HG03175 (cell line): Measurements from ENCODE around the gene FASN.
"Not testable (repeated sequence)": the region's sequence is repeated elsewhere in the genome, so short reads cannot be mapped to it uniquely, and the experiment has no call there.

Experiments used
- ATAC-seq: cut with Tn5 transposase; IDR thresholded peaks from one replicate; pipeline ENCODE4 v1.9.1; 2021; ENCODE audit warnings: mild to moderate bottlenecking, moderate library complexity; ENCODE audit not compliant: unreplicated experiment

Gene FASN

DNA sequence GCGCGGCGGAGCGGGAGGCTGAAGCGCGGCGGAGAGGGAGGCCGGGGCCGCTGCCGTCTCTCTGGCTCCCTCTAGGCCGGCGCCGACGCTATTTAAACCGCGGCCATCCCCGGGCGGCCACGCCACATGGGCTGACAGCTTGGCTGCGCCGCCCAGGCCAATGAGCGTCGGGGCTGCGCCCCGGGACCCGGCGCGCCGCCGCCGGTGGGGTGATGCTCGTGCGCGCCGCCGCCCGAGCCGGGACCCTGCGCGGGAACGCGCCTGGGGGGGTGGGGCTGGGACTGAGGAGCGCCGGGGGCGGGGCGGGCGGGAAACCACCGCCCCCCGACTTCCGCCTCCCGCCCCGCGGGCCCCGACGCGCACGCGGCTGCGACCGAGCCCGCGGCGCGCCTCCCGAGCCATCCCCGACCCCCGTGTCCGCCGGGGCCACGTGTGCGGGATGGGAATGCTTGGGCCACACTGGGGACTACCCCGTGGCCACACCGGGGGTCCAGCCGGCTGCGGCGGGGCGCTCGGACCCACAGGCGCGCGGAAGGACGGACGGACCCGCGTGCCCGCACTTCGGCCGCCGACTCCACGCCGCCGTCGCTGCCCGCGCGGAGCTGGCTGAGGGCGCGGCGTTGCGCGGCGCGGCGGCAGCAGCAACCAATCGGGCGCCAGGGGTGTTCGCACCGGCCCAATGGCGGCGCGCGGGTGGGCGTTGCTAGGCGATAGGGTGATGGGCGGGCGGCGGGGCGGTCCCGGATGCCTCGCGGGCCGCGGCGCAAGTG, at the start of gene FASN:
Gene FASN (minus strand): TSS at position 68 of the 770 bp plus-strand sequence. CDS start 1,791 bp downstream, outside the sequence.
- peak; percentile 71 for ATAC-seq

DNA sequence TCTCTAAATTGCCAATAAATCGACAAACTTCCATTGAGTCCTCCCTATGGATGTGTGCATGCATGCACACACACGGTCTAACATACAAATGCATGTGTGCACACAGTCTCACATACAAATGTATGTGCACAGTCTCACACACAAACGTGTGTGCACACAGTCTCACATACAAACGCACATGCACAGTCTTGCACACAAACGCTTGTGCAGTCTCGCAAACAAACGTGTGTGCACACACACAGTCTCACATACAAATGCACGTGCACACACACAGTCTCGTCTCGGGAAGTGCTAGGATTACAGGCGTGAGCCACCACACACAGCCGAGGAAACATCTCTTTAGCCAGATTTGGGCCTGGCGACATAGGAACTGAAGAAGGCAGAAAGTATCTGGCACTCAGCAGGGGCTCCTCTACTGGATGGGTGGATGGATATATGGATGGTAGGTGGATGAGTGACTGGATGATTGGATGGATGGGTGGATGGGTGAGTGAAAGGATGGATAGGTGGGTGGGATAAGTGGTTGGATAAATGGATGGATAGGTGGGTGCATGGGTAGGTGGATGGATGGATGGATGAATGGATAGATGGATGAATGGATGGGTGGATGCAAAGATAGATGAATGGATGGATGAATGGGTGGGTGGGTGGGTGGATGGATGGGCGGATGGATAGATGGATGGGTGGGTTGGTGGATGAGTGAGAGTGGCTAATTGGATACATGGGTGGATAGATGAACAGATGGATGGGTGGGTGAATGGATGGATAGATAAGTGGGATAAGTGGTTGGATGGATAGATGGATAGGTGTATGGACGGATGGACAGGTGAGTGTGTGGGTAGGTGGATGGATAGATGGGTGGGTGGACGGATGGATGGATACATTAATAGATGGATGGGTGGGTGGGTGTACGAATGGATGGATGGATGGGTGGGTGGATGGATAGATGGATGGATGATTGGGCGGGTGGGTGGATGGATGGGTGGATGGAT, 48.9 kb upstream of the FASN start:
- no peak for ATAC-seq

GRCh38 chr17:82145550-82146155, 47.6 kb upstream of the FASN start:
- ATAC-seq: no peak

- no peak for ATAC-seq
Measured at GRCh38 chr17:82143333-82143732, 45.3 kb upstream of the FASN start.

GRCh38 chr17:82139961-82140360, 41.9 kb upstream of the FASN start:
- not testable (repeated sequence) for ATAC-seq

DNA sequence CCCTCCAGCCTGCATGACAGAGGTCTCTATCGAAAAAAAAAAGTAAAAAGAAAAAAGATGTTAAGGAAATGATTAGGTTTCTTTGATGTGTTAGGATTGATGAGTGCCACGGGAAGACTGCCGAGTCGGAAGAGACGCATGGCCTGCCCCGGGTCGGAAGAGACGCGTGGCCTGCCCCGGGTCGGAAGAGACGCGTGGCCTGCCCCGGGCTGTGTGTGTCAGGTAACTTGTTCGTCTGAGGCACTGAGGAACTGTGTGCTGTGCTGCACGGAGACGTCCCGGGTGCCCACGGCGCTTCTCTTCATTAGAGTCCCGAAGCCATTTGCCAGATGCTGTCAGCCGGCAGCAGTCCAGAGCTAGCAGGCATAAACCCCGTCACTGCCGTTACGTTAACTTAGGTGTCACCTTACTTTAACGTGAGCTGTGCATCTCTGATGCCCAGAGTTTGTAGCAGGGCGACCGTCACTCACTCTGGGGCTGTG, 40.5 kb upstream of the FASN start:
- no peak for ATAC-seq

GRCh38 chr17:82134101-82134500, 36.1 kb upstream of the FASN start:
- no peak for ATAC-seq

- not testable (repeated sequence) for ATAC-seq
Measured at GRCh38 chr17:82133166-82133953, 35.3 kb upstream of the FASN start.

GRCh38 chr17:82129095-82129494, 31.1 kb upstream of the FASN start:
- ATAC-seq: no peak

DNA sequence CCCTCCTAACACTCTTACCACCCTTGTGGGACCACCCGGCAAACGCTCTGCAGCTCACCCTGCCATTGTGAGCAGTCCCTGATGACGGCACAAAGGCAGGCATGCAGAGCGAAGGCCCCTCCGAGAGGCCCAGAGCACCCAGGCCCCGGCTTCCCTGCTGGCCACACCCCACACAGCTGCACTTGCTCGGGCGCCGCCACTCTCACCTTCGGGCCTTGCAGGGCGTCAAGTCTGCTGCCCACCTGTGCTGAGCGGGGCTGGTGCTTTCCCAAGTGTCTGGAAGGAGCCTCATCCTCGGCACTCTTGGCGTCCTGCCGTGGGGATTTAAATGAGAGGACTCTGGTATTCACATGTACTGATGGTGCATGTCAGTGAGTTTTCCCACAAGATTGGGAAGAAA, 30.3 kb upstream of the FASN start:
- no peak for ATAC-seq

DNA sequence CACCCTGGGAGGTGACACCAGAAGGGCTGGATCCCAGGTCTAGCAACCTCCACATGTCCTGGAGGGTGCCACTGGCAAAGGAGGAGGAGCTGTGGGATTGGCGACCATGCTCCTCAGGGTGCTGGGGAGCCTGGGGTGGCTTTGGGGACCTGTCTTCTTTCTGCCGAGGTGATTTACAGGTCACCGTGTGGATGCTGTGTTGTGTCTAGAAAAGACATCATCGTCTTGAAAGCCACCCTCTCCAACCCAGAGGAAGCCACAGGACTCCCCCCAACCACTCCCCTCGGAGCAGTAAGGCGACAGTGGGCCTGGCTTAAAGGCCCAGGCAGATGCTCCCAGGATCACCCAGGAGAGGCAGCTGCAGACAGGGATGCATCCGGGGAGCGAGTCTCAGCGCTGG, 29.7 kb upstream of the FASN start:
- ATAC-seq: no peak

DNA sequence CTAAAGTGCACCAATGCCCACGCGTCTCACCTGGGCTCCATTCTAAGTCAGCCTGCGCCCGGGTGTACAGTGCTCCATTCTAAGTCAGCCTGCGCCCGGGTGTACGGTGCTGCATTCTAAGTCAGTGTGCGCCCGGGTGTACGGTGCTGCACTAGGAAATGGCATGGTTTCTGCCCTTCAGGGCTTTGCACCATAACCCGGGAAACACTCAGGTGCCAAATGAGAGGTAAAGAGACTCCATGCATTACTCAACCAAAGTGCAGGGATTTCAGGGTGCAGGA, 29.2 kb upstream of the FASN start:
- ATAC-seq: no peak

DNA sequence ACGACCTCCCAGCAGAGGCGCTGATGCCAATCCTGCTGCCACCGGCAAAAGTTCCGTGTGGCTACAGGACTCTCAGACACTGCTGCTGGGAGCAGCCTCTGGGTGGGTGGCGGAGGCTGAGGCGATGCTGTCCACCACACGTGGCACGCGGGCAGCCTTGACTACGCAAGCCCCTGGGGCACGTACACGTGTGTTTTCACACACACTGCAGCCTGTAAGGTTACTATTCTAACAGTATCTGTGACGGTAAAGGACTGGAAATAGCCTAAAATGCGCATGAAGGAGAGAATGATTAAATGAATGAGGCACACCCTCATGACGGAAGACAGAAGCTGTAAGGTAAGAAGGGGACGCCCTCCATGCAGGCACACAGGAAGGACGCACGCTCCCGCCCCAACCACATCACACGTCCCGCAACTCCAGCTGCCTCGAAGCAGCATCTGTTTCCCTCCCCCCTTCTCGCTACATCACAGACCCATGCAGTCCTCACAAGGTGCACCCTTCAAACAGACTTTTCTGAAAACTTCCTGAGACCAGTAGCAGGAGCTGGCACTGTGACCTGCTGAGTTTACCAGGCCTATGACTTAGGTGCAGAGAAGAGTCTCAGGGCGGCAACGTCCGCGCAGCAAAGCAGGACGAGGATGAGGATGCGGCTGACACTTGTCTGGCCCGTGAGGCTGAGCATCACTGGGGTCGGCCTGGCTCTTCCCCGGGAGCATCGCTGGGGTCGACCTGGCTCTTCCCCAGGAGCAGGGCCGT, 28.7 kb upstream of the FASN start:
- no peak for ATAC-seq

DNA sequence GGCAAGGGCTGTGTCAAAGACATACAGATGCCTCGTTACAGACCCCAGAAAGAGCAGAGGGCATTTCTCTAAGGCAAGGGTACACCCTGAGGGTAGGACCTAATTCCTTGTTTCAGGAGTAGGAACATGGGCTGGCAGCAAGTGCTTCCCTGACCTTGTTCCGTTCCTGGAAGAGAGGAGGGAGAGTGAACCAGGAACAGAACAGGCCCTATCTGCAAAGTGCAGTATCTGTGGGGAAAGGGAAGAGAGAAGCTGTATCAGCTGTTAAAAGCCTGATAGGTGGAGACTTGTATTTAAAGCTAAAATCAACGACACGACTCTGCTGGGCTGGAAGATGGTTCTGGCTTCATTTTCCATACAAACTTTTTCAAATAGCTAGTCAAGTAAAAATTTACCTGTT, 26.1 kb upstream of the FASN start:
- no peak for ATAC-seq

DNA sequence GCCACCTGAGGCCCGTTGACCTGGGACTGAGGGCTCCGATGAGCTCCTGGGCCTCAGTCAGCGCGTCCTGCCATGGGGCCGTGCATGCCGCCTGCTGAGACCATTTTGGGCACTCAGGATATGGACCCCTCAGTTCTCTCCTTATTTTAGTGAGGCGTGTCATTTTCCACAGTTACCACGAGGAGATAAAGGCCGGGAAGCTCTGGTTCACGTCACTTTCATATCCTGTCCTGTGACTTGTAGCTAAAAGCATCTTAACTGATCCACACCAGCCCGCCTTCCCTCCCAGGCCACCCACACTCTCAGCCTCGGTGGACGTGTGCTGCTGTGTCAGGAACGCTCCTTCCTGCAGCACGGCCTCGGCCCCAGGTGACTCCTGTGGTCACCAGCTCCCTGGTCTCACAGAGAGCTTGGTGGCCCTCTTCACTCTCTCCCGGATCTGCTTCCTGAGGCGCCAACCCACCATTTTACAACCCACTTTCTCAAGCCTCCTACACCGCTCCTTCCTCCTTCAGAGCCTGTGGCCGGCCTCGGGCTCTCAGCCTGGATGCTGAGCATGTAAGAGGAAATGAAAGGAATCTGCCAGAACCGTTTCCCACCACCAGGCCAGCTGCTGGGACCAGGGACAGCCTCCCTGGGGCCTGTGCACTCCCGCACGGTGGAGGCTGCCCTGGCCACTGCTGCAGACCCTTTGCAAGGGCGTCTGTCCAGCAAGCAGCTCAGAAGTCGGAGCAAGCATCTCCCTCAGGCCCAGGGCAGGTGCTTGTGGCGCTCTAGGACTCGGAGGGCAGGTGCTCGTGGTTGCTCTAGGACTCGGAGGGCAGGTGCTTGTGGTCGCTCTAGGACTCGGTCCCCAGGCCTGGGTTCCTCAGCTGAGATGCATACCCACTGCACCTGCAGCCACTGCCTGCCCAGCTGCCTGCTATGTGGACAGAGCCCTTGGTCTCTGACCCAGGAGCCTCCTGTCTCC, 23.9 kb upstream of the FASN start:
- no peak for ATAC-seq

- no peak for ATAC-seq
Measured at GRCh38 chr17:82121246-82121645, 23.2 kb upstream of the FASN start.

DNA sequence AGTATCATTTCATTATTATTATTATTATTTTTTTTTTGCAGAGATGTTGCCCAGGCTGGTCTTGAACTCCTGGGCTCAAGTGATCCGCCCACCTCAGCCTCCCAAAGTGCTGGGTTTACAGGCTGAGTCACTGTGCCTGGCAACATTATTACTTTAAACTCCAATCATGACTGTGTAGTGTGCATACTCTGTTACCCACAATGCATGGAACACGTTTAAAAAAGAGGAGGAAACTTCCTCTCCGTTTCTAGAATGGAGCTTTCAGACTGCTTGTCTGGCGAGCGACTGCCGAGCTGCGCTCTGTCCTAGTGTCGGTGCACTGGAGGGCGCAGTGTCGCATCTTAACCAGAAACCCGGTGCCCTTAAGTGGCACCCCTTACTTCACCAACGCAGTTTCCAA, 22.1 kb upstream of the FASN start:
- no peak for ATAC-seq

- no peak for ATAC-seq
Measured at GRCh38 chr17:82118815-82119380, 20.9 kb upstream of the FASN start.
